H9 (cell line): ENCODE measurements around the gene MFSD12. TPM values are rescaled to one million over a fixed set of nuclear protein-coding genes. Genes with fewer than 3 reads are reported as not detected.
A peak's percentile ranks its signal among the peaks of the same experiment; 100 is the strongest.

Source experiments
- DNase-seq: peaks from one replicate; pipeline ENCODE4 v3.0.0-alpha.2; 2017
- H2AFZ ChIP-seq: one replicate; pipeline ENCODE4 v1.6.1; 2013; ENCODE audit warnings: mild to moderate bottlenecking, low read length, control low read depth, moderate library complexity
- H2AK5ac ChIP-seq: 2 replicates; pipeline ENCODE4 v1.6.1; 2013; ENCODE audit warnings: low read length, control low read depth, mixed read lengths; ENCODE audit not compliant: insufficient read length
- H2BK120ac ChIP-seq: one replicate; pipeline ENCODE4 v1.6.1; 2013; ENCODE audit warnings: low read depth, mild to moderate bottlenecking, low read length, control low read depth, inconsistent platforms; ENCODE audit not compliant: poor library complexity, severe bottlenecking
- H2BK12ac ChIP-seq: 2 replicates; pipeline ENCODE4 v1.6.1; 2013; ENCODE audit warnings: low read length, control low read depth, mixed read lengths, low read depth; ENCODE audit not compliant: insufficient read length
- H2BK15ac ChIP-seq: 2 replicates; pipeline ENCODE4 v1.6.1; 2013; ENCODE audit warnings: low read depth, low read length, control low read depth
- H2BK20ac ChIP-seq: one replicate; pipeline ENCODE4 v1.6.1; 2013; ENCODE audit warnings: low read depth, mild to moderate bottlenecking, low read length, control low read depth, inconsistent platforms; ENCODE audit not compliant: poor library complexity, severe bottlenecking
- H2BK5ac ChIP-seq: 2 replicates; pipeline ENCODE4 v1.6.1; 2013; ENCODE audit warnings: low read length, control low read depth, mixed read lengths; ENCODE audit not compliant: insufficient read length
- H3K14ac ChIP-seq: 2 replicates; pipeline ENCODE4 v1.6.1; 2013; ENCODE audit warnings: low read length, control low read depth; ENCODE audit not compliant: insufficient read depth
- H3K18ac ChIP-seq: 2 replicates; pipeline ENCODE4 v1.6.1; 2013; ENCODE audit warnings: low read depth, mild to moderate bottlenecking, mixed read lengths, low read length, control low read depth; ENCODE audit not compliant: insufficient read length
- H3K23ac ChIP-seq: 2 replicates; pipeline ENCODE4 v1.6.1; 2013; ENCODE audit warnings: low read length, control low read depth, mixed read lengths, low read depth; ENCODE audit not compliant: insufficient read length
- H3K23me2 ChIP-seq: 2 replicates; pipeline ENCODE4 v1.6.1; 2013; ENCODE audit warnings: low read depth, mild to moderate bottlenecking, mixed read lengths, low read length, control low read depth; ENCODE audit not compliant: insufficient read length, poor library complexity, severe bottlenecking
- H3K27ac ChIP-seq: 2 replicates; pipeline ENCODE4 v1.5.1; 2013; ENCODE audit warnings: low read length, control low read depth, mixed read lengths, low read depth; ENCODE audit not compliant: insufficient read length
- H3K27me3 ChIP-seq: 2 replicates; pipeline ENCODE4 v1.6.1; 2013; ENCODE audit warnings: low read length, control low read depth, inconsistent platforms; ENCODE audit not compliant: insufficient read depth
- H3K4ac ChIP-seq: 2 replicates; pipeline ENCODE4 v1.6.1; 2013; ENCODE audit warnings: low read depth, mild to moderate bottlenecking, control low read depth, inconsistent platforms, low read length, moderate library complexity
- H3K4me1 ChIP-seq: 2 replicates; pipeline ENCODE4 v1.6.1; 2013; ENCODE audit warnings: low read length, control low read depth, inconsistent platforms; ENCODE audit not compliant: insufficient read depth
- H3K4me2 ChIP-seq: 2 replicates; pipeline ENCODE4 v1.6.1; 2013; ENCODE audit warnings: low read length, control low read depth, mixed read lengths; ENCODE audit not compliant: insufficient read length, insufficient read depth
- H3K56ac ChIP-seq: 2 replicates; pipeline ENCODE4 v1.6.1; 2013; ENCODE audit warnings: low read depth, mild to moderate bottlenecking, mixed read lengths, low read length, control low read depth; ENCODE audit not compliant: insufficient read length
- H3K79me1 ChIP-seq: 2 replicates; pipeline ENCODE4 v1.6.1; 2013; ENCODE audit warnings: low read depth, mild to moderate bottlenecking, moderate library complexity, low read length, control low read depth, inconsistent platforms; ENCODE audit not compliant: insufficient read depth, poor library complexity, severe bottlenecking
- H3K79me2 ChIP-seq: 2 replicates; pipeline ENCODE4 v1.6.1; 2013; ENCODE audit warnings: low read length, control low read depth, inconsistent platforms; ENCODE audit not compliant: insufficient read depth
- H3K9ac ChIP-seq: 2 replicates; pipeline ENCODE4 v1.6.1; 2013; ENCODE audit warnings: low read length, control low read depth, mixed read lengths; ENCODE audit not compliant: insufficient read length; ENCODE audit errors: extremely low read depth
- H3K9me3 ChIP-seq: one replicate; pipeline ENCODE4 v1.6.1; 2013; ENCODE audit warnings: low read depth, low read length, inconsistent platforms; ENCODE audit not compliant: control insufficient read depth
- H3T11ph ChIP-seq: one replicate; pipeline ENCODE4 v1.6.1; 2013; ENCODE audit warnings: mild to moderate bottlenecking, low read length, control low read depth, inconsistent platforms
- H4K20me1 ChIP-seq: one replicate; pipeline ENCODE4 v1.6.1; 2013; ENCODE audit not compliant: control insufficient read depth, insufficient read length, insufficient read depth
- H4K5ac ChIP-seq: 2 replicates; pipeline ENCODE4 v1.6.1; 2013; ENCODE audit warnings: low read depth, mild to moderate bottlenecking, mixed read lengths, low read length, control low read depth; ENCODE audit not compliant: insufficient read length
- H4K8ac ChIP-seq: replicated peaks from 2 replicates; pipeline ENCODE4 v1.6.1; 2013; ENCODE audit warnings: low read length, control low read depth, mixed read lengths, low read depth; ENCODE audit not compliant: insufficient read length
- H4K91ac ChIP-seq: 2 replicates; pipeline ENCODE4 v1.6.1; 2013; ENCODE audit warnings: low read depth, mild to moderate bottlenecking, moderate library complexity, mixed read lengths, low read length, control low read depth; ENCODE audit not compliant: insufficient read length
- H3K27ac Mint-ChIP-seq, 3 experiments: 2 replicates in 2 of 3; 3 replicates in 1 of 3; pipeline ENCODE4 v1.8.0; 2020 to 2021; ENCODE audit warnings: mixed read lengths in 3 of 3, mild to moderate bottlenecking in 1 of 3, moderate library complexity in 1 of 3
- H3K27me3 Mint-ChIP-seq: 2 replicates; pipeline ENCODE4 v1.8.0; 2021; ENCODE audit warnings: low read depth, mild to moderate bottlenecking, moderate library complexity, mixed read lengths
- H3K36me3 Mint-ChIP-seq, 3 experiments: 2 replicates in 2 of 3; 3 replicates in 1 of 3; pipeline ENCODE4 v1.8.0; 2020 to 2021; ENCODE audit warnings: low read depth in 3 of 3, mixed read lengths in 3 of 3; ENCODE audit not compliant: insufficient read depth in 1 of 3
- H3K4me1 Mint-ChIP-seq, 2 experiments: 2 replicates each; pipeline ENCODE4 v1.8.0; 2020; ENCODE audit warnings: mixed read lengths in 2 of 2
- H3K4me3 Mint-ChIP-seq, 2 experiments: 2 replicates in 1 of 2; 3 replicates in 1 of 2; pipeline ENCODE4 v1.8.0; 2020 to 2021; ENCODE audit warnings: mild to moderate bottlenecking in 2 of 2, mixed read lengths in 2 of 2, moderate library complexity in 1 of 2
- H3K9me3 Mint-ChIP-seq, 2 experiments: 2 replicates in 1 of 2; 3 replicates in 1 of 2; pipeline ENCODE4 v1.8.0; 2020; ENCODE audit warnings: mild to moderate bottlenecking in 2 of 2, mixed read lengths in 2 of 2, moderate library complexity in 1 of 2
- WGBS: extraction: QIAGEN DNeasy Blood & Tissue Kit; methylation state at CpG from one replicate; pipeline ENCODE4 v1.1.7; 2013; ENCODE audit warnings: missing lambda C conversion rate, low lambda C conversion rate, mixed read lengths; ENCODE audit not compliant: insufficient read length; ENCODE audit errors: extremely low coverage; 5-methylcytosine and 5-hydroxymethylcytosine counted together
- total RNA-seq: library from RNA; stranded (reverse); gene quantifications from 2 replicates; pipeline ENCODE4 v1.2.1, GENCODE V29; 2021
- TF ChIP-seq, protein P1 (sequence below): fragments of 200-600 bp; sonication (generic); conservative IDR thresholded peaks from 3 replicates; pipeline ENCODE4 v1.8.0; 2021; ENCODE audit warnings: antibody characterized with exemption, mild to moderate bottlenecking

The MFSD12 gene
- total RNA-seq, 1 experiment from 2014 or later, result 58.8 TPM

DNA sequence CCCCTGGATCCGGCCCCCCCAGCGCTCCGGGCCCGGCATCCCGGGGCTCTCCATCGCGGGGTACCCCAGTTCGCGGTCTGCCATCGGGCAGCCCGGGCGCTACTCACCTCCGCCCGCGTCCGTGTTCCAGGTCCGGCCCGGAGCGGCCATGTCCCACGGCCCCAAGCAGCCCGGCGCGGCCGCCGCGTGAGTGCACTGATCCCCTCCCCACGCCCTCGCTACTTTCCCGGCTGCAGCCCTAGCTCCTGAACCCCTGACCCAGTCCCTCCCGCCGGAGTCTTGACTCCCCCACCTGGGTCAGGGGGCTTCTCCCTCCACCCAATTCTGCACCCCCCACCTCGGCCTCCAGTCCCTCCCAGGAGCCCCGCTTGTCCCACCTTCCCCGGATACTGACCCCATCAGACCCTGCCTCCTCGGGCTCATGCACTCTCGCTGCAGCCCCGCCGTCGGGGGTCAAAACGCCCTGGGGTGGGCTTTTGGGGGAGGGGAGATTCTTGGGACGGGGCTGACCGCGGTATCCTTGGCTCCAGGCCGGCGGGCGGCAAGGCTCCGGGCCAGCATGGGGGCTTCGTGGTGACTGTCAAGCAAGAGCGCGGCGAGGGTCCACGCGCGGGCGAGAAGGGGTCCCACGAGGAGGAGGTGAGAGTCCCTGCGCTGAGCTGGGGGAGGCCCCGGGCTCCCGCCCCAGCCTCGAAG lies 15.9 kb upstream of the MFSD12 start:
- Histone ChIP-seq H2BK15ac (no peak overlapping the region), H3K4me1 (no peaks in the 10 kb centered on the region), H2AFZ (no peak overlapping the region), H2BK20ac (no peak overlapping the region), H3K56ac (no peak overlapping the region), H3K27ac (no peak overlapping the region), H2BK5ac (no peak overlapping the region), H2AK5ac (no peak overlapping the region), H3K79me2 (no peaks in the 10 kb centered on the region), H3K23ac (no peak overlapping the region), H3K18ac (peak overlapping the region; percentile 38), H4K91ac (no peak overlapping the region), H2BK12ac (no peak overlapping the region), H4K8ac (no peak overlapping the region), H3K14ac (no peak overlapping the region), H3K27me3 (no peaks in the 10 kb centered on the region), H3K23me2 (peaks cover 9% of the 10 kb centered on the region), H3K9me3 (no peaks in the 10 kb centered on the region), H3K4ac (no peak overlapping the region), H4K5ac (no peak overlapping the region), H3T11ph (no peak overlapping the region), H4K20me1 (no peaks in the 10 kb centered on the region), H3K9ac (peak overlapping the region; percentile 4), H3K4me2 (peak overlapping the region; percentile 61), H3K79me1 (no peaks in the 10 kb centered on the region), H2BK120ac (no peak overlapping the region)
- Mint-ChIP-seq H3K9me3 (no peaks in the 10 kb centered on the region; a peak in 1 of 5 replicates), H3K36me3 (peaks cover 8 to 10% (median 9%) of the 10 kb centered on the region in 3 experiments), H3K27ac (no peak overlapping the region), H3K4me3 (peak overlapping the region; percentile 73 to 87), H3K27me3 (peaks cover 6% of the 10 kb centered on the region), H3K4me1 (peaks cover 13 to 24% of the 10 kb centered on the region in 2 experiments)
- no CpG with 5 or more reads among the region's 60 CpGs for WGBS
- no peak for DNase-seq
- TF ChIP-seq, protein P1, sequence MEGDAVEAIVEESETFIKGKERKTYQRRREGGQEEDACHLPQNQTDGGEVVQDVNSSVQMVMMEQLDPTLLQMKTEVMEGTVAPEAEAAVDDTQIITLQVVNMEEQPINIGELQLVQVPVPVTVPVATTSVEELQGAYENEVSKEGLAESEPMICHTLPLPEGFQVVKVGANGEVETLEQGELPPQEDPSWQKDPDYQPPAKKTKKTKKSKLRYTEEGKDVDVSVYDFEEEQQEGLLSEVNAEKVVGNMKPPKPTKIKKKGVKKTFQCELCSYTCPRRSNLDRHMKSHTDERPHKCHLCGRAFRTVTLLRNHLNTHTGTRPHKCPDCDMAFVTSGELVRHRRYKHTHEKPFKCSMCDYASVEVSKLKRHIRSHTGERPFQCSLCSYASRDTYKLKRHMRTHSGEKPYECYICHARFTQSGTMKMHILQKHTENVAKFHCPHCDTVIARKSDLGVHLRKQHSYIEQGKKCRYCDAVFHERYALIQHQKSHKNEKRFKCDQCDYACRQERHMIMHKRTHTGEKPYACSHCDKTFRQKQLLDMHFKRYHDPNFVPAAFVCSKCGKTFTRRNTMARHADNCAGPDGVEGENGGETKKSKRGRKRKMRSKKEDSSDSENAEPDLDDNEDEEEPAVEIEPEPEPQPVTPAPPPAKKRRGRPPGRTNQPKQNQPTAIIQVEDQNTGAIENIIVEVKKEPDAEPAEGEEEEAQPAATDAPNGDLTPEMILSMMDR, result no peak
